ENCODE results near the gene JPH4. TPM values are rescaled to one million over a fixed set of nuclear protein-coding genes. Genes with fewer than 3 reads are reported as not detected.

The JPH4 gene
- total and polyA plus RNA-seq, 2 donors (not counting 1 experiment from before 2014, with no cell fraction given): not detected

GRCh38 chr14:23530375-23531055, 48.1 kb downstream of the JPH4 start:
- no peak overlapping the region for H3K9ac ChIP-seq (ENCODE audit: low read length)
- no peak overlapping the region for H2AFZ ChIP-seq (ENCODE audit: insufficient read depth, low read depth, low read length, poor library complexity, severe bottlenecking)
- H3K79me2 ChIP-seq (ENCODE audit: control insufficient read depth, insufficient read depth, low read length): no peaks in the 10 kb centered on the region
- Mint-ChIP-seq H3K9me3 (ENCODE audit: insufficient read depth) (no peaks in the 10 kb centered on the region), H3K27me3 (no peaks in the 10 kb centered on the region), H3K4me3 (no peak overlapping the region), H3K27ac (no peak overlapping the region), H3K4me1 (no peaks in the 10 kb centered on the region)
- 65% methylated on average over 9 of the region's 10 CpGs for WGBS (ENCODE audit: insufficient coverage)
- H4K20me1 ChIP-seq (ENCODE audit: control insufficient read depth, insufficient read depth, low read length, poor library complexity, severe bottlenecking): no peaks in the 10 kb centered on the region
- H3K4me3 ChIP-seq (ENCODE audit: control extremely low read depth in 1 of 5, extremely low read depth in 1 of 5, insufficient read depth in 1 of 5, low read depth in 2 of 5, low read length in 4 of 5): no peak overlapping the region
- H3K4me2 ChIP-seq (replicated peaks; ENCODE audit: low read depth, low read length, poor library complexity, severe bottlenecking): no peak overlapping the region
- H3K9me3 ChIP-seq (ENCODE audit: control extremely low read depth in 1 of 3, control insufficient read depth in 2 of 3, insufficient read depth in 1 of 3, low read length in 2 of 3): no peaks in the 10 kb centered on the region
- no peaks in the 10 kb centered on the region for H3K36me3 ChIP-seq (replicated peaks in 1 of 2; ENCODE audit: control extremely low read depth in 1 of 2, control insufficient read depth in 1 of 2, extremely low read depth in 1 of 2, insufficient read depth in 2 of 2, low read length in 1 of 2)
- intact Hi-C loops (cut with micrococcal nuclease): no loop called here
- CTCF ChIA-PET: interaction anchor here (1.0 to 1.7 kb wide), 3 partner anchors 8 to 52 kb away, joined by 3 to 6 read pairs (median 4); no protein-coding TSS in a partner anchor
- H3K27ac ChIP-seq (ENCODE audit: low read length in 2 of 2): no peak overlapping the region
- no peaks in the 10 kb centered on the region for H3K4me1 ChIP-seq (ENCODE audit: control insufficient read depth in 2 of 2, insufficient read depth in 2 of 2, low read length in 2 of 2)
- ATAC-seq (ENCODE audit: low read depth) (no peak), DNase-seq (no peak)
- TF ChIP-seq EZH2 (IDR thresholded peaks at IDR 0.05; ENCODE audit: borderline replicate concordance, insufficient read depth, low read depth, low read length, poor library complexity, severe bottlenecking) (no peak), CTCF (IDR thresholded peaks at IDR 0.05) (no peak)
- H3K27me3 ChIP-seq (replicated peaks in 1 of 4; ENCODE audit: control extremely low read depth in 1 of 4, control insufficient read depth in 3 of 4, insufficient read depth in 4 of 4, low read length in 3 of 4): no peaks in the 10 kb centered on the region
- POLR2A ChIA-PET: no interaction called here

GRCh38 chr14:23529016-23529415, 49.6 kb downstream of the JPH4 start:
- H3K27ac Mint-ChIP-seq: no peak overlapping the region
- Histone ChIP-seq H3K27ac (ENCODE audit: low read length in 2 of 2) (no peak overlapping the region), H3K4me3 (ENCODE audit: control extremely low read depth in 1 of 5, extremely low read depth in 1 of 5, insufficient read depth in 1 of 5, low read depth in 2 of 5, low read length in 4 of 5) (no peak overlapping the region), H3K27me3 (replicated peaks in 1 of 4; ENCODE audit: control extremely low read depth in 1 of 4, control insufficient read depth in 3 of 4, insufficient read depth in 4 of 4, low read length in 3 of 4) (no peaks in the 10 kb centered on the region), H3K36me3 (replicated peaks in 1 of 2; ENCODE audit: control extremely low read depth in 1 of 2, control insufficient read depth in 1 of 2, extremely low read depth in 1 of 2, insufficient read depth in 2 of 2, low read length in 1 of 2) (no peaks in the 10 kb centered on the region), H3K79me2 (ENCODE audit: control insufficient read depth, insufficient read depth, low read length) (no peaks in the 10 kb centered on the region), H4K20me1 (ENCODE audit: control insufficient read depth, insufficient read depth, low read length, poor library complexity, severe bottlenecking) (no peaks in the 10 kb centered on the region), H3K4me2 (replicated peaks; ENCODE audit: low read depth, low read length, poor library complexity, severe bottlenecking) (no peak overlapping the region), H3K4me1 (ENCODE audit: control insufficient read depth in 2 of 2, insufficient read depth in 2 of 2, low read length in 2 of 2) (no peaks in the 10 kb centered on the region), H3K9ac (ENCODE audit: low read length) (no peak overlapping the region), H2AFZ (ENCODE audit: insufficient read depth, low read depth, low read length, poor library complexity, severe bottlenecking) (no peak overlapping the region), H3K9me3 (ENCODE audit: control extremely low read depth in 1 of 3, control insufficient read depth in 2 of 3, insufficient read depth in 1 of 3, low read length in 2 of 3) (no peaks in the 10 kb centered on the region)
- DNase-seq: no peak
- ChIA-PET POLR2A (no interaction called here), CTCF (interaction anchor here (1.4 to 1.7 kb wide), 3 partner anchors 10 to 50 kb away, joined by 4 to 6 read pairs (median 4); no protein-coding TSS in a partner anchor)
- H3K4me1 Mint-ChIP-seq: no peaks in the 10 kb centered on the region
- ATAC-seq (ENCODE audit: low read depth): no peak
- no peaks in the 10 kb centered on the region for H3K27me3 Mint-ChIP-seq
- WGBS (ENCODE audit: insufficient coverage): no CpG with 5 or more reads among the region's 3 CpGs
- intact Hi-C loops (cut with micrococcal nuclease): no loop called here
- no peak overlapping the region for H3K4me3 Mint-ChIP-seq
- H3K9me3 Mint-ChIP-seq (ENCODE audit: insufficient read depth): no peaks in the 10 kb centered on the region
- TF ChIP-seq CTCF (IDR thresholded peaks at IDR 0.05) (no peak), EZH2 (IDR thresholded peaks at IDR 0.05; ENCODE audit: borderline replicate concordance, insufficient read depth, low read depth, low read length, poor library complexity, severe bottlenecking) (no peak)
